HCEC 1CT (cell line): ENCODE results near the gene TMED10.
"Not testable (repeated sequence)": the region's sequence is repeated elsewhere in the genome, so short reads cannot be mapped to it uniquely, and the experiment has no call there.

Experiments used
- DNase-seq: peaks from one replicate; pipeline ENCODE4 v3.0.0-alpha.2; 2017

Gene TMED10

DNA sequence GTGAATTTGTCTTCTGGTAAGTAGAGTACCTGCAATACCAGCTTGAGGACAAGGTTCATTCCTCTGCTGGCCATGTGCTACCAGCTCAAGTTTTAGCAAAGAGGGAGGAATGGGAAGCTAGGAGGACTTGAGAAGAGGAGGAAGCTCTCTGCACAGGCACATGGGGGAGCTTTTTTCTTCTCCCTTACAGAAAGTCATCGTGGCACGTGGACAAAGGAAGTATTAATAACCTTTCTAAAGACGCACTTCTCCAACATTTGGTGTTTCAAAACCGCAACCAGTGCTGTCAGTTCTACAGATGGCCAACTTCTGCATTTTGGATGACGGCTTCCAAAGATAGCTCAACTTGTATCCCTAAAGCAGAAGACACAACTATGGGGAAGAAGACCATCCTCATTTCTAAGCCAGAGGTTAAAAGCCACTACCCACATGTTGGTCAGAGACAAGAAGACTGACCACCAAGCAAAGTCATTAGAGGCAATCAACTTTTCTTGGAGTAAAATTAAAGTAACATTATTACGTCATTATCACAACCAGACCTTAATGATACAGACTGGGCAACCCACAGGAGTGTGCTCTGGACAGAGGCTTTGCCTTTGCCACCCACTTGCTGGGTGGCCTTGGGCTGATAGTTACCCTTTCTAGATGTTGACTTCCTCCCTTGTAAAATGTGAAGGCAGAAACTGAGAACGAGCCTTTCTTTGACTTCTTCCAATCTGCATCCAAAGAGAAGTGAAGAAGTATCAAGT is 12.3 kb upstream of the TMED10 start:
- DNase-seq, result no peak

DNA sequence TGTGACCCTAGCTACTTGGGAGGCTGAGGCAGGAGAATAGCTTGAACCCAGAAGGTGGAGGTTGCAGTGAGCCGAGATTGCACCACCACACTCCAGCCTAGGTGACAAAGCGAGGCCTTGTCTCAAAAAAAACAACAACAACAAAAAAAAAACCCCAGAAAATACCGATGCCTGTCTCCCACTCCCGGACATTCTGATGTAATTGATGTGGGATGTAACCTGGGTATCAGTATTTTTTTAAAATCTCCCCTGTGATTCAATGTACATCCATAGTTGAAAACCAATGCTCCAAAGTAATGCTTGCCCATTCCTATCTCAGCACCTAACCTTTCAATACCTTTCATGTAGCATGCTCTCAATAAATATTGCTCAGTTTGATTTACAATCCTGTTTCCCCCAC is 11.7 kb upstream of the TMED10 start:
- no peak for DNase-seq

DNA sequence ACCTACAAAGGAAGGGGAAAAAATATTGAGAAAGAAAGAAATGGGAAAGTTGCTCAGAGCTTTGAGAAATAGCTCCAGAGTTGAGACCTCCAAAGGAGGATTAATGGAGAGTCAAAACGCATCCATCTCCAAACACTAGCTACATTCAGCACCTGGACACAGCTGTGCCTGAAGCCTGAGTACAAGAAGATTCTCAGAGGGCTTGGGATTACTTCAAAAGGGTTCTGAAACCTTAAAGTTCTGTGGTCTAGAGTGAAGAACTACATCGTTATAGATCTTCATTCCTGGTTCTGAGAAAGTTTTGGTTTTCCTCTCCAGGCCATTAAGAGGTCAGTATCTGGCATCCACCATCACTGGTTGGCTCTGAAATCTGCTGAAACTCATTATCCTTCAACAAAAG is 10.5 kb upstream of the TMED10 start:
- DNase-seq, result no peak

DNA sequence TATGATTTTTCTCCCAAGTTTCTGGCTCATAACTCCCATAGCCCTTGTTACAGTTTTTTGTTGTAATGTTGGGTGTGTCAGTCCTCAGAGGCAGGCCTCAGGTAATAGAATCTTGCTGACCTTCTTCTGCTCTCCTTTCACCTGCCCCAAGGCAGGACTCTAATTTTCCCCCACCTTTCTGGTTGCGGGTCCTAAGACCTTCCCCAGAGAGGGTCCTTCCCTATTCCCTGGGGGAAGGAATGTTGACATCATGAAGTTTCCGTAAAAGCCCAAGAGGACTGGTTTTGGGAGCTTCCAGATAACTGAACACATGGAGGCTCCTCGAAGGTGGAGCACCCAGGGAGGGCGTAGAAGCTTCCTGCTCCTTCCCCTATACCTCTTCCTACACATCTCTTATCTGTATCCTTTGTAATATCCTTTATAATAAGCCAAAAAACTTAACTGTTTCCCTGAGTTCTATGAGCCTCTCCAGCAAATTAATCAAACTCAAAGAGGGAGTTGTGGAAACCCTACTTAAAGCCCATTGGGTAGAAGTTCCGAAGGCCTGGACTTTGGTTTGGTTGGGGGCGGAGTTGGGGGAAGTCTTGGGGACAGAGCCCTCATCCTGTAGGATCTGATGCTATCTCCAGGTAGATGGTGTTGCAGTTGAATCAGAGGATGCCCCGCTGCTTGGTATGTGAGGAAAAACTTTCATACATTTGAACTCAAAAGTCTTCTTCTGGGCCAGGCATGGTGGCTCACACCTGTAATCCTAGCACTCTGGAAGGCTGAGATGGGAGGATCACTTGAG is 9.0 kb upstream of the TMED10 start:
- DNase-seq, result no peak

DNA sequence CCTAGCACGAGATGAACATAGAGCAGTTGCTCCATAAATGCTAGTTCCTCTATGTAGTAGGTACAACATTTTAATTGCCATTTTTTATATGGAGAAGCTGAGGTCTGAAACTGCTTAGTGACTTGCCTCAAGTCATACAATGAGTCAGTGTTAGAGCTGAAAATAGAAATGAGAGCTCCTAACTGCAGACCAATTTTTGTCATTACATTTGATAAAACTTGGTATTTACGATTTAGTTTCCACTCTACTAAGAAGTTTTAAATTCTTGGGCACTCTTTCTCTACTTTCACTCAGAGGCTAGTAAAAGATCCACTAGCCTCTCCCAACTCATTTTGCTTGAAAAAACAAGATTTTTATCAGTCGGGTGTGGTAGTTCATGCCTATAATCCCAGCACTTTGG is 8.1 kb upstream of the TMED10 start:
- DNase-seq, result peak; percentile 34

DNA sequence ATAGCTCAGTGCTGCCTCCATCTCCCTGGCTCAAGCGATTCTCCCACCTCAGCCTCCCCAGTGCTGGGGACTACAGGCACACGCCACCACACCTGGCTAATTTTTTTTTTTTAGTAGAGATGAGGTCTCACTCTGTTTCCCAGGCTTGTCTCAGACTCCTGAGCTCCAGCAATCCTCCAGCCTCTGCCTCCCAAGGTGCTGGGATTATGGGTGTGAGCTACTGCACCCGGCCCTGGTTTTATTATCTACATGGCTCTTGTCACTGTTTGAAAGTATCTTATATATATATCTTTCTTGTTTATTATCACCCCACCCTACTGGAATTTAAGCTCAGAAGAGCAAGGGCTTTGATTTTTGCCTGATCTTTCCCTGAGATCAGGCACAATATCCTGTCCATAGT is 7.6 kb upstream of the TMED10 start:
- no peak for DNase-seq

DNA sequence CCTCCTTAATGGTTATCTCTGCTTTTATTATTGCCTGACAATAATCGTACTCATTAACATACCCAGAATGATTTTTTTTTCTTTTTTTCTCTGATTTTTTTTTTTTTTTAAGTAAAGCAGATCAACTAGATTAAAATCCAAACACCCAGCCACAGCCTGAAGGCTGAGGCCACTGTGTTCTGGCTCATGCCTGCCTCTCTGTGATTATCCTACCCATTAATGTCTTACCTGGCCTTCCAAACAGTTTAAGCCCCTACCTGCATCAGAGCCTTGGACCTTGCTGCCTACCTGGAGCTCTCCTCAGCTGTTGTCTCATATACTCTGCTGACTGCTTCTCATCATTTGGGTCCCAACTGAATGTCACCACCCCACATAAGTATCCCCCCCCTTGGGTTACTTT is 6.8 kb upstream of the TMED10 start:
- DNase-seq, result no peak

DNA sequence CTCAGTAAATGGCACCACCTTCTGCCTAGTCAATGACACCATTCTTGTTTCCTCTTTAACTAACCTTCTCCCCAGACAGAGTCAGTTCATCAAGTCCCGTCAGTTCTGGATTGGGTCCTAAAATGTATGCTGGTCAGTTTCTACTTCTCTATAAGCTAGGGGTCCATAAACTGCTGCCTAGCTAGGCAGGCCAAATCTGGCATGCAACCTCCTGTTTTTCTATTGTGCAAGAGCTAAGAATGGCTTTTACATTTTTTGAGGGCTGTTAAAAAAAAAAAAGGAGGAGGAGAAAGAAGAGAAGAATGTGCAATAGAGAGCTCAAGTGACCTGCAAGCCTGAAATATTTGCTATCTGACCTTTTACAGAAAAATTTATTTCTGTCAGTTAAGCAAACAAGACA is 6.4 kb upstream of the TMED10 start:
- DNase-seq, result peak; percentile 72

DNA sequence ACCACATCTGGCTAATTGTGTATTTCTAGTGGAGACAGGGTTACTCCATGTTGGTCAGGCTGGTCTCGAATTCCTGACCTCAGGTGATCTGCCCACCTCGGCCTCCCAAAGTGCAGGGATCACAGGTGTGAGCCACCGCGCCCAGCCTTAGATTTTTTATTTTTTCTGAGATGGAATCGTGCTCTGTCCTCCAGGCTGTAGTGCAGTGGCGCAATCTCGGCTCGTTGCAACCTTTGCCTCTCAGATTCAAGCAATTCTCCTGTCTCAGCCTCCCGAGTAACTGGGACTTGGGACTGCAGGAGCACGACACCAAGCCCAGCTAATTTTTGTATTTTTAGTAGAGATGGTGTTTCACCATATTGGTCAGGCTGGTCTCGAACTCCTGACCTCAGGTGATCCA is 5.8 kb upstream of the TMED10 start:
- DNase-seq, result not testable (repeated sequence)

DNA sequence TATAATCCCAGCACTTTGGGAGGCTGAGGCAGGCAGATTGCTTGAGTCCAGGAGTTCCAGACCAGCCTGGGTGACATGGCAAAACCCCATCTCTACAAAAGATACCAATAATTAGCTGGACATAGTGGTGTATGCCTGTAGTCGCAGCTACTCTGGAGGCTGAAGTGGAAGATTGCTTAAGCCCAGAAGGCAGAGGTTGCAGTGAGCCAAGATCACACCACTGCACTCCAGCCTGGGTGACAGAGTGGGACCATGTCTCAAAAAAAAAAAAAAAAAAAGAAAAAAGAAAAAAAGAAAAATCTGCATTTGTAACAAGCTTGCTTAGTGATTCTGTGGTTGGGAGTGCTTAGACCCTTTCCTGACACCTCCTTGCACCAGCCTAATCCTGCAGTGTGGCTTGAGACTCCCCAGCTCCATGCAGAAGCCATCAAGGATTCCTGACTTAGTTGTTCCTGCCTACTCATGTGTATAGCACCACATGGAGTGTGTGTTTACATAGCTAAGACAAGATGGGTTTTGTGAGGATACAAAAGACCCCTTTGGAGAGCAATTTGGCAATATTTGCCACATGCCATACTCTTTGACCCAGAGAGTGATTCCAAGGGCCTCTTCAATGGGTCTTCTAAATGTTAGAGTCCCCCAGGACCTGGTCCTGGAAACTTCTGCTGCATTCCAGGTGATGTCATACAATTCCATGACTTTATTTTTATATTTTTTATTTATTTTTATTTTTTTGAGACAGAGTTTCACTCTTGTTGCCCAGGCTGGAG is 5.1 kb upstream of the TMED10 start:
- DNase-seq, result no peak

DNA sequence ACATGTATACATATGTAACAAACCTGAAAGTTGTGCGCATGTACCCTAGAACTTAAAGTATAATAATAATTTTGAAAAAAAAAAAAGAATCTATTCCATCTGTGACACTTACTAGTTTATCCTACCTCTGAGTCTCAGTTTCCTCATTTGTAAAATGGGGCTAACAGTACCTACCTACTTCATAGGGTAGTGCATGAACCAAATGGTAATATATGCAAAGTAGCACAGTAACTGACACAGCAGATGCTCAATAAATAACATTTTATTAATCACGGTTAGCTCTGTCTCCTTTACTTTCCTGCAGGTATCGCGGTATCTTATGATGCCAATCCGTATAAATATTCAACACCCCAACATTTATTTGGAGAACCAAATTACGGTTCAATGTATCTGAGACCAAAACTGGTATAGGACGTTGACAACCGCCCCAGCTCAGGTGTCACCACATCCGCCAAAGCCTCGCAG is 703 bp downstream of the TMED10 start:
- DNase-seq, result no peak

DNA sequence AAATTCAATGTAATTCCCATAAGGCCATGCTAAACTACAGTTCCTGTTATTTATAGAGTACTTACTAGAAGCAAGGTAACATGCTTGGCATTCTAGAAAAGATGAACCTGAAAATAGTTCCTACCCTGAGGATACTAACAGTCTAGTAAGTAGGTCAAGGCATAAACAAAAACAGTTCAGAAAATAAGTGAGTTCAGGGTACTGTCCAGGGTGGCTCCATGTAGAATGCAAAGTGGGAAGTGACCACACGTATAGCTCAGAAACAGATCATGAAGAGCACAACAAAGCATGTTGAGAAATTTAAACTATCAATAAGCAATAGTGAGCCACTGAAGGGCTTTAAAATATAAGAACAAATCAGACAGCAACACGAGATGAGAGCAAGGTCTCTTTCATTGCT is 2.3 kb downstream of the TMED10 start:
- no peak for DNase-seq

DNA sequence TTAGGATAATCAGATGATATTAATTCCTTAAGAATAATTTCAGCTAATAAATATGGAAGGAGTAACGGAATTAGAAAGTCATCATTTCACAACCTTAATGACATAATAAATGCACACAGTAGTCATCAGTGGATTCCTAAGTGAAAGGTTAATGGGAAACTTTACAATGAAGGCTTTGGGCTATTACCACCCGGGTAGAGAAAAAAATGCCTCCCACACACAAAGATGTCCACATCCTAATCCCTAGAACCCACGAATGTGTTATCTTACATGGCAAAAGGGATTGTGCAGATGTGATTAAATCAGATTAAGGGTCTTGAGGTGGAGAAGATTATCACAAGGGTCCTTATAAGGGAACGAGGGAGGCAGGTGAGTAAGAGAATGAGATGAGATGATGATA is 5.6 kb downstream of the TMED10 start:
- DNase-seq, result no peak

DNA sequence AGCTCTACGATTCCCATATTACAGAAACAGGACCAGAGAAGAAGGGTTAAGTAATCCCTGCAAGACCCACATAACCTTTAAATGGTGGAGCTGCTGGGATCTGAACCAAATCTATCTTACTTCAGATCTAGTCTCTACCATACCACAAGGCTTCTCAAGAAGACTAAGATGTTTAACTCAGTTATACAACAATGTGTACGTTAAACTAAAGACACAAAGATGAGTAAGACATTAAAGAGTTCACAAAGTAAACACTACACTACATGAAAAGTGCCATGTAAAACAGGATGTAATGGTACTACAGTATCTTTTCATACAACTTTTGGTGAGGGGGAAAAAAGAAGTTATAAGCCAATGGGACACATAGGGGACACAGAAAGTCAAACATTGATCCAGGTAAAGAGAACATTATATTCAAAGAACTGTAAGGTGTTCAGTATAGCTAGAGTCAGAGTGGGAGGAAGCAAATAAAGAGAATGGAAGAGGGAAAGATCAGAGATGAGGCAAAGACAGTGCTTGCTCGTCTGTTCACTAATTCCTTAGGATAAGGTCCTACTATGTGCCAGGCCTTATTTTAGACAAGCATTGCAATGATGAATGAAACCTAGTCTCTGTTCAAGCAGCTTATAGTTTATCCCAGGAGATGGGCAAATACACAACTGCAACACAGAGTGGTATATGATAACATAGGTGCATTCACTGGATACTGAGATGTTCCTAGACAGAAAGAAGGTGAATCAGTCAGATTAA is 7.7 kb downstream of the TMED10 start:
- no peak for DNase-seq

DNA sequence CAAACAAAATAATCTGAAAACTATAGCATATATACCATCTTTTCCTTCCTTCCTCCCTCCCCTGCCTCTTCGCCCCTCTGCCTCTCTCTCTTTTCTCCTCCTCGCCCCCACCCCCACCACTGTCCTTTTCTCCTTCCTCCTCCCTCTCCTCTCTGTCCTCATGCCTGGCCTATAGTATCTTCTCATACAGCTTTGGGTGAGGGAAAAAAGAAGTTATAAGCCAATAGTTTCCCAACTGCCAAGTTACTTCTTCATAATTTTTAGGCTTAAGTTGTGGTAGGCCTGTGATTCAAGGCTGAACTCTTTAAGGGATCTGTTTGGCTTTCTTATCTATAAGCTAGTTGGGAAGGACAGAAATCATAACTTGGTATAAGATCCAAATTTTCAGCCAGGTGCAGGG is 9.1 kb downstream of the TMED10 start:
- no peak for DNase-seq

DNA sequence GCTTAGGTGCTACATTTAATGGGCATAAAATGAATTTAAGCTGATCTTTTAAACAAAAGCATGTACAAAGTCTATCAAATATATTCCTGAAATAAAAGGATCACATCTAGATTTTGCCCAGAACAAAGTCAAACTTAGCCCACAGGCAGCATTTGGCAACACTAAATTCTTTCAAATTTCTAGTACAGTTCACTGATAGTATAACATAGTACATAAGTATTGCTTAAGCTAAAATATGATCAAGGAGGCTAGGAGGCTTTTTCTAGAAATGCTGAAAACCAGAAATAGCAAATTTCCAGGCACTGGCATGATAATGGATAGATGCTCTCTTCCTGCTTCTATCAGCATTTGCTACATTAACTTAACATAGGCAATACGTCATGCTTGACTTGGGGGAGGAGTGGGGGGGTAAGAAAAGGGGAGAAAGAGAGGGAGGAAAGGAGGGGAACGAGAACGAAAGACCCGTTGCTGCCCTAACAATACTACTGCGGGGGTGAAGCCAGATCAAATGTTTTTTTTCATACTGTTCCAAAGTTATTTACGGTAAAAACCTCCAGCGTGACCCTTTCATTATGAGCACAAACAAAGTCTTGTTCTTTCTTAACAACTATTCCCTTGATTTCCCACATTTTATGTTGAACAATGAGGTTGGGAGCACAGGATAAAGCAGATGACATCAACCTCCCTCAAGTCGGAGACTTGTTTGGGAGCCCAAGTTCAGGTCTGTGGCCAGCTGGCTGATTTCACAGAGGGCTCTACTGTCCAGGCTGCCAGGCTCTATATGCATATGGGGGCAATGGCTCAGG is 10.6 kb downstream of the TMED10 start:
- DNase-seq, result no peak

DNA sequence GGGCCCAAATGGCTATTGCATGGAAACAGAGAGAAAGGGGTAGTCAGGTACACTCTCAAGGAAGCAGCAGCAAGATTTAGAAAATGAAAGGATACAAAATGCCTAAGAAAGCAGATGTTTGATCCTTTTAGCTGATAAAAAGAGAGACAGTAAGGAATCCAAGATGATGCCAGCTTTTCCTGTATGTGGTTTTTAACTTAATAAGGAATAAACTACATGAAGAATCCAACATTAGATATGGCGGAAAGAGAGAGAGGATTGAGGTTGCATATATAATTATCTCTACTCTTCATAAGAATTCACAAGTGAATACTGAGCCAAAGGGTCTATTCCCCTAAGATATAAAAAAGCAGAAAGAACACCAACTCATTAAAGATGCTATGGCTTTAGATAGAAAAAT is 11.6 kb downstream of the TMED10 start:
- DNase-seq, result no peak

DNA sequence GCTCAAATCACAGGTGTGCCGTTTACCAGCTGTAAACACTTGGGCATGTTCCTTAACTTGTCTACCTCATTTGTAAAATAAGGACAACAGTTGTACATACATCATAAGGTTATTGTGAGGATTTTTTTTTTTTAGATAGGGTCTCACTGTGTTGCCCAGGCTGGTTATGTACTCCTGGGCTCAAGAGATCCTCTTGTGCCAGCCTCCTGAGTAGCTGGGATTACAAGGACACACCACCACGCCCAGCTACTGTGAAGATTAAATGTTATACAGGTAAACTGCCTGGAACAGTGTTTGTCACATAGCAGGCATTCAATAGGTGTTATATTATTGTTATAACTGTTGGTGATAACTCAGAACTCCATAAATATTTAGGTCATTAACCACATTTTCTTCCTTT is 12.7 kb downstream of the TMED10 start:
- DNase-seq, result no peak

DNA sequence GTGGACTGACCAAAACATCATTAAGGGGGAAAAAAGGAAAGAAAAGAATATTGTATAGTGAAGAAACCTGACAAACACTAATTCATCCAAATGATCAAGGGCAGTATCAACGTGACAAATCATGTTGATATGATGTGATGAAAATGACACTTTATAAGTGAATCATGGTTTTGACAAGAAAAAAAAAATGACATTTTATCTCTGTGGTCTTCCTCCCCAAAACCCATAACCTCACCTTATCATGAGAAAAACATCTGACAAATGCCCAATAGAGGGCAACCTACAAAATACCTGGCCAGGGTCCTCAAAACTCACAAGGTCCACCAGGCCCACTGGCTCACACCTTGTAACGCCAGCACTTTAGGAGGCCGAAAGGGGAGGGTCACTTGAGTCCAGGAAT is 13.8 kb downstream of the TMED10 start:
- DNase-seq, result no peak

DNA sequence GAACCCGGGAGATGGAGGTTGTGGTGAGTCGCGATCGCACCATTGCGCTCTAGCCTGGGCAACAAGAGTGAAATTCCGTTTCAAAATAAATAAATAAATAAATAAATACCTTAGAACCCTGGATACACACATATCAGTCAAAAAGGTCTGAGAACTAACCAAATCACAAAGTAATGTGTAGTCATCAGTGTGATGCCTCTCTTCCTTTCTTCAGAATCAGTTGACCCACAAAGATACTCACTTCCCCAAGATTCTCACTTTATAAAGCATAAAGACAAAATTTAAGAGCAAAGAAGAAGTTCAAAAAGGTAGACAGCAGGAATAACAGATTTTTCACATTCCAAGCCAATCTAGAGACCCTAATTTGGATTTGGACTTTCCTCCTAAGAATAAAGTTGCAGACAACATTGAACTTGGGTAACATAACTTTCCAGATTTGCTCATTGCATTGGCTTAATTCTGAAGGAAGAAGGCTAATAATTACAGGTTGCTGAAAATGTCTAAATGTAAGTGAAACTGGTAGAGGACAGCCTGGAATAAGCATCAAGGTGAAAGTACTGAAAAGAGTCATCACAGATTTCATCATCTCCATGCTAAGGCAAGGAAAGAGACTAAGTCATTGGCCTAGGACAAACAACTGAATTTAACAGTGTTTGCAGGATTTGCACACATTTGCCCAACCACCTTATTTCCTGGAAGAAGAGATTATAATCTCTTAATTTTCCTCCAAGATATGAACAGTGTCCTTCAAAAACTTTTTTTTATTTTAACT is 17.4 kb downstream of the TMED10 start:
- no peak for DNase-seq

DNA sequence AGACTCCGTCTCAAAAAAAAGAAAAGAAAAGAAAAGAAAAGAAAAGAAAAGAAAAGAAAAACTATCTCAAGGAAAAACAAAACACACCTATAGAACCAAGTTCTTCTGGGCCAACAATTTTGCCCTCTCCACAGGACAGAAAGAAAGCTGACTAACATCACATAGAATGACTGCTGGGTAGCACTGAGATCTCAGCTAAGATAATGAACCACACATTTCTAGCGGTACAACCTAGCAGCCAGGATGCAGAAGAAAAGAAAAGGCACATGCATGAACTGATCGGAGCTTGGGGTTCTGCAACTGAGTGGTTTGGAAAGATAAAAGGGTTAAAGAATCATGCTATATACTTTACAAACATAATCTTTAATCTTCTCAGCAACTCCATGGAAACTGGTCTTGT is 19.5 kb downstream of the TMED10 start:
- DNase-seq, result no peak
